KMS-11 (cell line): Measurements from ENCODE around the gene ZNF367.

Source experiments
- H2AFZ ChIP-seq: fragments of 200-600 bp; sonication (generic); 2 replicates; pipeline ENCODE4 v1.6.1; 2016; ENCODE audit warnings: antibody characterized with exemption, mixed run types, low read depth
- H3K27ac ChIP-seq: fragments of 200-600 bp; sonication (generic); 2 replicates; pipeline ENCODE4 v1.6.1; 2016; ENCODE audit warnings: mild to moderate bottlenecking, mixed run types
- H3K27me3 ChIP-seq: fragments of 200-600 bp; sonication (generic); 2 replicates; pipeline ENCODE4 v1.6.1; 2017; ENCODE audit warnings: mild to moderate bottlenecking, low read depth, mixed run types, moderate library complexity; ENCODE audit not compliant: insufficient read depth
- H3K36me3 ChIP-seq: fragments of 200-600 bp; sonication (generic); 2 replicates; pipeline ENCODE4 v1.6.1; 2017; ENCODE audit warnings: mild to moderate bottlenecking, mixed run types; ENCODE audit not compliant: insufficient read depth
- H3K4me1 ChIP-seq: fragments of 200-600 bp; sonication (generic); 2 replicates; pipeline ENCODE4 v1.6.1; 2016; ENCODE audit warnings: mild to moderate bottlenecking, low read depth, mixed run types; ENCODE audit not compliant: poor library complexity, severe bottlenecking
- H3K4me2 ChIP-seq: fragments of 200-600 bp; sonication (generic); 2 replicates; pipeline ENCODE4 v1.7.0; 2016; ENCODE audit warnings: mild to moderate bottlenecking, mixed run types
- H3K4me3 ChIP-seq: fragments of 200-600 bp; sonication (generic); IDR thresholded peaks from 2 replicates; pipeline ENCODE4 v1.6.1; 2017; ENCODE audit warnings: low read depth, low read length, mixed read lengths; ENCODE audit not compliant: insufficient read depth
- H3K79me2 ChIP-seq: fragments of 200-600 bp; sonication (generic); 2 replicates; pipeline ENCODE4 v1.6.1; 2016; ENCODE audit warnings: low read depth, mixed run types; ENCODE audit not compliant: insufficient read depth
- H3K9ac ChIP-seq: fragments of 200-600 bp; sonication (generic); 2 replicates; pipeline ENCODE4 v1.6.1; 2016; ENCODE audit warnings: mild to moderate bottlenecking, mixed run types
- H4K20me1 ChIP-seq: fragments of 200-600 bp; sonication (generic); 2 replicates; pipeline ENCODE4 v1.6.1; 2016; ENCODE audit warnings: mild to moderate bottlenecking, mixed run types; ENCODE audit not compliant: insufficient read depth
- CTCF ChIP-seq: fragments of 200-600 bp; sonication (generic); conservative IDR thresholded peaks from 2 replicates; pipeline ENCODE4 v1.6.1; 2017; ENCODE audit warnings: low read depth, mild to moderate bottlenecking, antibody characterized with exemption, low read length, moderate library complexity, mixed read lengths

The ZNF367 gene

GRCh38 chr9:96408409-96409280 lies 9.5 kb downstream of the ZNF367 start:
- peaks cover 13% of the 10 kb centered on the region for H3K4me1 ChIP-seq
- H3K4me3 ChIP-seq: no peak overlapping the region
- no peak overlapping the region for H3K4me2 ChIP-seq
- no peaks in the 10 kb centered on the region for H3K27me3 ChIP-seq
- H4K20me1 ChIP-seq: peaks cover 26% of the 10 kb centered on the region; the same call in 1 of the 2 replicates
- H3K36me3 ChIP-seq: peaks cover 7% of the 10 kb centered on the region; the same call in 1 of the 2 replicates
- no peak overlapping the region for H3K9ac ChIP-seq
- peaks cover 96% of the 10 kb centered on the region for H3K79me2 ChIP-seq
- no peak for TF ChIP-seq CTCF
- H3K27ac ChIP-seq: no peak overlapping the region
- H2AFZ ChIP-seq: no peak overlapping the region

- no peak overlapping the region for H3K9ac ChIP-seq
- no peak overlapping the region for H3K4me2 ChIP-seq
- no peak overlapping the region for H2AFZ ChIP-seq
- no peak overlapping the region for H3K27ac ChIP-seq
- no peaks in the 10 kb centered on the region for H3K27me3 ChIP-seq
- no peak for TF ChIP-seq CTCF
- no peaks in the 10 kb centered on the region for H3K36me3 ChIP-seq
- H4K20me1 ChIP-seq: peaks cover 29% of the 10 kb centered on the region
- peaks cover 86% of the 10 kb centered on the region for H3K79me2 ChIP-seq
- no peak overlapping the region for H3K4me3 ChIP-seq
- H3K4me1 ChIP-seq: peaks cover 26% of the 10 kb centered on the region
Observed at GRCh38 chr9:96400132-96400910, 17.8 kb downstream of the ZNF367 start.

GRCh38 chr9:96399325-96399633 lies 18.9 kb downstream of the ZNF367 start:
- peak overlapping the region; percentile 33; the same call in 1 of the 2 replicates for H3K27ac ChIP-seq
- H3K9ac ChIP-seq: no peak overlapping the region
- peaks cover 77% of the 10 kb centered on the region for H3K79me2 ChIP-seq
- no peak overlapping the region for H3K4me3 ChIP-seq
- no peak overlapping the region for H3K4me2 ChIP-seq
- no peak overlapping the region for H2AFZ ChIP-seq
- H3K4me1 ChIP-seq: peaks cover 24% of the 10 kb centered on the region
- H3K36me3 ChIP-seq: no peaks in the 10 kb centered on the region
- TF ChIP-seq CTCF: no peak
- H4K20me1 ChIP-seq: peaks cover 29% of the 10 kb centered on the region
- no peaks in the 10 kb centered on the region for H3K27me3 ChIP-seq

- Histone ChIP-seq H3K27me3 (no peaks in the 10 kb centered on the region), H3K27ac (peak overlapping the region; percentile 33), H3K9ac (no peak overlapping the region), H3K36me3 (no peaks in the 10 kb centered on the region), H3K4me2 (no peak overlapping the region), H3K4me1 (peaks cover 24% of the 10 kb centered on the region), H4K20me1 (peaks cover 29% of the 10 kb centered on the region), H3K79me2 (peaks cover 77% of the 10 kb centered on the region), H3K4me3 (no peak overlapping the region), H2AFZ (no peak overlapping the region)
- TF ChIP-seq CTCF: no peak
Observed at GRCh38 chr9:96398582-96399324, 19.4 kb downstream of the ZNF367 start.
